ENCODE measurements around the gene ATP6V1G2. TPM values are rescaled to one million over a fixed set of nuclear protein-coding genes. Genes with fewer than 3 reads are reported as not detected.
"Not testable (repeated sequence)": the region's sequence is repeated elsewhere in the genome, so short reads cannot be mapped to it uniquely, and the experiment has no call there.

The ATP6V1G2 gene
- polyA plus RNA-seq, 3 donors, result 0.41 TPM; not detected in 2

DNA sequence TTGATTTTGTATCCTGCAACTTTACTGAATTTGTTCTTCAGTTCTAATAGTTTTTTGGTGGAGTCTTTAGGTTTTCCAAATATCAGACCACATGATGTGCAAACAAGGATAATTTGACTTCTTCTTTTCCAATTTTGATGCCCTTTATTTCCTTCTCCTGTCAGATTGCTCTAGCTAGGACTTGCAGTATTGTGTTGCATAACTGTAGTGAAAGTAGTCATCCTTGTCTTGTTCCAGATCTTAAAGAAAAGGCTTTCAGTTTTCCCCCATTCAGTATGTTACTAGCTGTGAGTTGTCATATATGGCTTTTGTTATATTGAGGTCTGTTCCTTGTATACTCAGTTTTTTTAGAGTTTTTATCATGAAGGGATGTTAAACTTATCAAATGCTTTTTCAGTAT, 43.8 kb downstream of the ATP6V1G2 start:
- Histone ChIP-seq H3K27ac (ENCODE audit: low read depth in 1 of 2, low read length in 2 of 2) (peak overlapping the region in 1 of 2 donors; percentile 34), H3K27me3 (ENCODE audit: control insufficient read depth in 2 of 2, insufficient read depth in 2 of 2, low read length in 2 of 2) (no peaks in the 10 kb centered on the region), H3K79me2 (ENCODE audit: insufficient read depth, low read length) (peaks cover 94% of the 10 kb centered on the region), H3K4me3 (replicated peaks in 1 of 3; ENCODE audit: low read depth in 2 of 3, low read length in 3 of 3) (no peak overlapping the region), H4K20me1 (ENCODE audit: insufficient read depth, low read length) (peaks cover 98% of the 10 kb centered on the region), H3K36me3 (replicated peaks in 1 of 2; ENCODE audit: control insufficient read depth in 1 of 2, insufficient read depth in 2 of 2, low read length in 2 of 2) (peaks cover 27 to 28% of the 10 kb centered on the region in 2 donors), H2AFZ (ENCODE audit: insufficient read depth, low read depth, low read length, poor library complexity, severe bottlenecking) (no peak overlapping the region), H3K9me3 (replicated peaks in 1 of 2; ENCODE audit: control insufficient read depth in 1 of 2, insufficient read depth in 1 of 2, low read length in 2 of 2) (no peaks in the 10 kb centered on the region), H3K4me2 (replicated peaks; ENCODE audit: extremely low read depth, low read length, poor library complexity, severe bottlenecking) (no peak overlapping the region), H3K9ac (ENCODE audit: insufficient read depth, low read length, poor library complexity, severe bottlenecking) (no peak overlapping the region), H3K4me1 (ENCODE audit: control insufficient read depth in 1 of 2, insufficient read depth in 2 of 2, low read length in 2 of 2) (peaks cover 14 to 32% of the 10 kb centered on the region in 2 donors)
- H3K27ac Mint-ChIP-seq, result peak overlapping the region in 3 of 7 donors; percentile 6 to 58 (median 22)
- peak in 2 of 3 donors; percentile 20 to 25 for DNase-seq
- H3K36me3 Mint-ChIP-seq, result peaks cover 30 to 35% of the 10 kb centered on the region in 2 donors
- TF ChIP-seq, protein P1, sequence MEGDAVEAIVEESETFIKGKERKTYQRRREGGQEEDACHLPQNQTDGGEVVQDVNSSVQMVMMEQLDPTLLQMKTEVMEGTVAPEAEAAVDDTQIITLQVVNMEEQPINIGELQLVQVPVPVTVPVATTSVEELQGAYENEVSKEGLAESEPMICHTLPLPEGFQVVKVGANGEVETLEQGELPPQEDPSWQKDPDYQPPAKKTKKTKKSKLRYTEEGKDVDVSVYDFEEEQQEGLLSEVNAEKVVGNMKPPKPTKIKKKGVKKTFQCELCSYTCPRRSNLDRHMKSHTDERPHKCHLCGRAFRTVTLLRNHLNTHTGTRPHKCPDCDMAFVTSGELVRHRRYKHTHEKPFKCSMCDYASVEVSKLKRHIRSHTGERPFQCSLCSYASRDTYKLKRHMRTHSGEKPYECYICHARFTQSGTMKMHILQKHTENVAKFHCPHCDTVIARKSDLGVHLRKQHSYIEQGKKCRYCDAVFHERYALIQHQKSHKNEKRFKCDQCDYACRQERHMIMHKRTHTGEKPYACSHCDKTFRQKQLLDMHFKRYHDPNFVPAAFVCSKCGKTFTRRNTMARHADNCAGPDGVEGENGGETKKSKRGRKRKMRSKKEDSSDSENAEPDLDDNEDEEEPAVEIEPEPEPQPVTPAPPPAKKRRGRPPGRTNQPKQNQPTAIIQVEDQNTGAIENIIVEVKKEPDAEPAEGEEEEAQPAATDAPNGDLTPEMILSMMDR (IDR thresholded peaks at IDR 0.05), result no peak
- H3K27me3 Mint-ChIP-seq (ENCODE audit: low read depth in 3 of 3), result peaks cover 0 to 2% (median 0%) of the 10 kb centered on the region in 3 donors
- intact Hi-C loops (cut with micrococcal nuclease), result no loop called here
- peaks cover 50% of the 10 kb centered on the region for H3K4me1 Mint-ChIP-seq
- H3K9me3 Mint-ChIP-seq, result peaks cover 0 to 2% (median 0%) of the 10 kb centered on the region in 7 donors
- peak overlapping the region in 1 of 2 donors; percentile 30 for H3K4me3 Mint-ChIP-seq

DNA sequence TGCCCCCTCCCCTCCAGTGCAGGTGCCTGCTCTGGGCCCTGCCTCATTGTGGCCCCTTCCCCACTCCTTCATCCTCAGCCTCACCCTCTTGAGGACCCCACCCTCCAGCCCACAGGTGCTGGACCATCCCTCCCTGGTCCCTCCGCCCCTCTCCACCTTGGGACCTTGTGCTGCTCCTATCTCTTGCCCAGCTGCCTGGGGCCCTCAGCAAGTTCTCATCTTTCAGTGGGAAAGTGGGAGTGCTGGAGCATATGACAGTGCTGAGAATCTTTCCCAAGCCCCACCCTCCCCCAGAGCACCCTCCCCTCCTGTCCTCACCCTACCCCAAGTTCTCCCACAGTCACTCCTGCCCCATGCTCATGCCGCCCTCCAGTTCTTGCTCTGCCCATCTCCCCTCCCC, 46.8 kb downstream of the ATP6V1G2 start:
- not testable (repeated sequence) for H3K36me3 ChIP-seq (replicated peaks in 1 of 2; ENCODE audit: control insufficient read depth in 1 of 2, insufficient read depth in 2 of 2, low read length in 2 of 2); H3K9me3 ChIP-seq (replicated peaks in 1 of 2; ENCODE audit: control insufficient read depth in 1 of 2, insufficient read depth in 1 of 2, low read length in 2 of 2); H3K27ac ChIP-seq (ENCODE audit: low read depth in 1 of 2, low read length in 2 of 2); H3K4me2 ChIP-seq (replicated peaks; ENCODE audit: extremely low read depth, low read length, poor library complexity, severe bottlenecking); H3K36me3 Mint-ChIP-seq; H2AFZ ChIP-seq (ENCODE audit: insufficient read depth, low read depth, low read length, poor library complexity, severe bottlenecking); H3K27me3 Mint-ChIP-seq (ENCODE audit: low read depth in 3 of 3); DNase-seq; H3K9ac ChIP-seq (ENCODE audit: insufficient read depth, low read length, poor library complexity, severe bottlenecking); H3K4me3 ChIP-seq (replicated peaks in 1 of 3; ENCODE audit: low read depth in 2 of 3, low read length in 3 of 3); H3K9me3 Mint-ChIP-seq; H3K27me3 ChIP-seq (ENCODE audit: control insufficient read depth in 2 of 2, insufficient read depth in 2 of 2, low read length in 2 of 2)
- Mint-ChIP-seq H3K27ac (peak overlapping the region in 1 of 7 donors; percentile 61), H3K4me3 (peak overlapping the region in 1 of 2 donors; percentile 53), H3K4me1 (peaks cover 71% of the 10 kb centered on the region)
- Histone ChIP-seq H3K4me1 (ENCODE audit: control insufficient read depth in 1 of 2, insufficient read depth in 2 of 2, low read length in 2 of 2) (peaks cover 38 to 58% of the 10 kb centered on the region in 2 donors), H4K20me1 (ENCODE audit: insufficient read depth, low read length) (peaks cover 82% of the 10 kb centered on the region), H3K79me2 (ENCODE audit: insufficient read depth, low read length) (peaks cover 99% of the 10 kb centered on the region)
- intact Hi-C loops (cut with micrococcal nuclease), result loop anchor here (5.0 to 10.0 kb wide), 2 partner anchors 43 to 45 kb away; partner anchors contain the start of genes DDX39B (in 2 of the 2), ATP6V1G2 (in 1 of the 2) and NFKBIL1 (in 1 of the 2)
- WGBS (ENCODE audit: insufficient coverage), result no CpG with 5 or more reads among the region's 2 CpGs
